Brain microvascular endothelial cell (primary cell): ENCODE measurements around the gene C4orf46.

Experiments
- DNase-seq: peaks from one replicate; pipeline ENCODE4 v3.0.0-alpha.2; 2020
- H3K27ac ChIP-seq: fragments of 250-450 bp; sonication (Bioruptor Pico); 2 replicates; pipeline ENCODE4 v1.5.1; 2020; ENCODE audit warnings: mild to moderate bottlenecking, moderate library complexity
- H3K27me3 ChIP-seq: fragments of 250-450 bp; sonication (Bioruptor Pico); replicated peaks from 2 replicates; pipeline ENCODE4 v1.5.1; 2020; ENCODE audit warnings: mild to moderate bottlenecking
- H3K36me3 ChIP-seq: fragments of 250-450 bp; sonication (Bioruptor Pico); replicated peaks from 2 replicates; pipeline ENCODE4 v1.5.1; 2020; ENCODE audit warnings: mild to moderate bottlenecking
- H3K4me3 ChIP-seq: 2 replicates; pipeline ENCODE4 v1.5.1; 2011; ENCODE audit warnings: low read depth, mild to moderate bottlenecking, control low read depth, low read length, moderate library complexity
- in situ Hi-C: cut with HindIII; loops from 2 replicates; pipeline ENCODE4 v1.10.0; 2017; ENCODE audit warnings: low sequenced_read_pairs, low pct_ligation_motif_present
- TF ChIP-seq, protein P1 (sequence below): IDR thresholded peaks from 2 replicates; pipeline ENCODE4 v1.5.1; 2011; ENCODE audit warnings: low read depth, mild to moderate bottlenecking, moderate library complexity, low read length, control low read depth, inconsistent platforms; ENCODE audit errors: missing control alignments

The C4orf46 gene

DNA sequence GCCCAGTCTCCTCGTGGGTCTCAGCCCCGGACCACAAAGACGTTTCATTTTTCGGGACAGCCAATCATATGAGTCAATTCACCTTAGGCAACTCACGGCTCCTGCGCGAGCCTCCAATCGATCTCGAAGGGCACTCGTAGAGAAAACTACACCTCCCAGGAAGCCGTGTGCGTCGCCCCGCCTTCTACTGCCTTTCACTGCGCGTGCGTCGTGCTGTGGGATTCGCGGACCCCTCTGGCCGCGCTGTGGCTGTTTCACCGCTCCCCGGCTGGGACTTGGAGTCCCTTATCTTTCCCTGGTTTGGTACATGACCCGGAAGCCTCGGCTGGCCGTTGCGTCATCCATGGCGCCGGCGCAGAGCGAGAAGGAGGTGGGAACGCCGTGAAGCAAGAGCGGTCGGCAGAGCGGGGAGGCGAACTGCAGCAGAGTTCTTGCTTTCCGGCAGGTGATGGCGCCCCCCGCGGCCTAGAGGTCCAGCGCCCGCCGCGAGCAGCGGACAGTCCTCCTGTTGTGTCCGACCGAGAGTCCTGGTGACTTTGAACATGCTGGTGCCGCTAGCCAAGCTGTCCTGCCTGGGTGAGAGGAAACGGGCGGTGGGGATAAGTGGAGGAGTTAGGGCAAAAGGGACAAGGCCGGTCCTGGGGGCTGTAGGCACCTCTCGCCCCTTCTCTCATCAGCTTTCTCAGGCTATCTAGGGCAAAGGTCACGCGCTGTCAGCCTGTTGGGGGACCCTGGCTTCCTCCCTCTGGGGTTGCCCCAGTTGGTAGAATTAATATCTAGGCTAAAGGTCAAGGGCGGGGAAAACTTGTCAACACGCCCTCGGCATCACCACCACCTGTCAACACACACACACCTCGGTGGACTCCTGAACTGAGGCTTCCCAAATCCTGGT, 474 bp upstream of the C4orf46 start, which contains the start of gene ETFDH:
Gene ETFDH, plus strand, starts transcription at position 382 of the 892 bp plus-strand sequence. Its CDS starts 161 bp downstream, at position 543.
- Histone ChIP-seq H3K27me3 (no peaks in the 10 kb centered on the region), H3K36me3 (no peaks in the 10 kb centered on the region), H3K27ac (peak within 1 kb of the TSS; percentile 83), H3K4me3 (peak within 1 kb of the TSS; percentile 91)
- TF ChIP-seq, protein P1, sequence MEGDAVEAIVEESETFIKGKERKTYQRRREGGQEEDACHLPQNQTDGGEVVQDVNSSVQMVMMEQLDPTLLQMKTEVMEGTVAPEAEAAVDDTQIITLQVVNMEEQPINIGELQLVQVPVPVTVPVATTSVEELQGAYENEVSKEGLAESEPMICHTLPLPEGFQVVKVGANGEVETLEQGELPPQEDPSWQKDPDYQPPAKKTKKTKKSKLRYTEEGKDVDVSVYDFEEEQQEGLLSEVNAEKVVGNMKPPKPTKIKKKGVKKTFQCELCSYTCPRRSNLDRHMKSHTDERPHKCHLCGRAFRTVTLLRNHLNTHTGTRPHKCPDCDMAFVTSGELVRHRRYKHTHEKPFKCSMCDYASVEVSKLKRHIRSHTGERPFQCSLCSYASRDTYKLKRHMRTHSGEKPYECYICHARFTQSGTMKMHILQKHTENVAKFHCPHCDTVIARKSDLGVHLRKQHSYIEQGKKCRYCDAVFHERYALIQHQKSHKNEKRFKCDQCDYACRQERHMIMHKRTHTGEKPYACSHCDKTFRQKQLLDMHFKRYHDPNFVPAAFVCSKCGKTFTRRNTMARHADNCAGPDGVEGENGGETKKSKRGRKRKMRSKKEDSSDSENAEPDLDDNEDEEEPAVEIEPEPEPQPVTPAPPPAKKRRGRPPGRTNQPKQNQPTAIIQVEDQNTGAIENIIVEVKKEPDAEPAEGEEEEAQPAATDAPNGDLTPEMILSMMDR = peak; percentile 79
- in situ Hi-C loops = no loop called here
- DNase-seq = peak; percentile 99

DNA sequence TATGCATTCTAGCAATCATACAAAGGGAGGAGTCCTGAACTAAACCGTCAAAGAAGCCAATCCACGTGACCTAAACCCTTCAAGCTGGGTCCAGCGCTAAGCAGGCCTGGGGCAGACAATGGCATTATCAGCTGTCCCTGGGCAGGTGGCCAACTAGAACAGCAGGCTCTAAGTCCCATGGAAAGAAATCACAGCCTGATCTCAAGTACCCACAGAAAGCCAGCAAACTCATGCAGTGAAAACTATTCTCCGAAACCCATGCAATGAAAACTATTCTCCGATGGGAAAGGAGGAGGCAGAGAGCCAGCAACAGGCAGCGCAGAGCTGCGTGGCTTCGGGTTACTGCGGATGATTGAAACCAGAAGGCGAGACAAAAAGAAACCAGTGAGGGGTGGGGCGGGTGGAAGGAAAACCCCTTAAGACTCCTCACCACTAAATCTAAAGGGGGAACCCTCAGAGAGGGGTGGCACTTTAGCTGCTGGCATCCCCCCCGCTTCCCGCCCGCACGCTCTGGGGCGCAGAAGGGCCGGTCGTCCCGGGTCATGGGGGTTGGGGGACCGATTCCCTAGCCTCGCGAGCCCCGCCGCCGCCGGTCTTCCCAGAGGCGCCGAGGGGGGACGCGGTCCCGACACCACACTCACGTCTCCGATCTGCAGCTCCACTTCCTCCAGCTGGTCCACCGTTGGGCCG, 567 bp downstream of the C4orf46 start:
- Histone ChIP-seq H3K36me3 (no peaks in the 10 kb centered on the region), H3K27ac (peak overlapping the region; percentile 83), H3K4me3 (peak overlapping the region; percentile 91), H3K27me3 (no peaks in the 10 kb centered on the region)
- TF ChIP-seq, protein P1 = no peak
- peak; percentile 70 for DNase-seq
- in situ Hi-C loops = no loop called here

DNA sequence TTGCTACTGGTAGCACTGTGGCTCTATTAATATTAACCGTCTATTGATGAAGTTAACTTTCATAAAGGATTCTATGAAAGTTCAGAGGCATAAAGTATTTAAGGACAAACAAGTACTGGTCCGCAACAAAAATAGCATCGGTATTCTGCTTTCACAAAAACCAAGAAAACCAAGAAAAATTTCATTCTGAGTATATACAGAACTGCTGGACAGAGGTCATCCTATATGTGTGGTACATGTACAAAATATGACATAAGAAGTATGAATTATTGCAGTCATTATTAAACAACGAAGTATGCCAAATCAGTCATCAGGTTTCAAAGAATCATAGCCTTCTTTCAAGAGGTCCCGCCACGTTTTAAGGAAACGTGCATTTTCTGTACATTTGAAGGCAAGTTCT, 2.4 kb downstream of the C4orf46 start:
- Histone ChIP-seq H3K27ac (no peak overlapping the region), H3K36me3 (no peaks in the 10 kb centered on the region), H3K4me3 (no peak overlapping the region), H3K27me3 (no peaks in the 10 kb centered on the region)
- in situ Hi-C loops = no loop called here
- no peak for DNase-seq
- TF ChIP-seq, protein P1 = no peak

DNA sequence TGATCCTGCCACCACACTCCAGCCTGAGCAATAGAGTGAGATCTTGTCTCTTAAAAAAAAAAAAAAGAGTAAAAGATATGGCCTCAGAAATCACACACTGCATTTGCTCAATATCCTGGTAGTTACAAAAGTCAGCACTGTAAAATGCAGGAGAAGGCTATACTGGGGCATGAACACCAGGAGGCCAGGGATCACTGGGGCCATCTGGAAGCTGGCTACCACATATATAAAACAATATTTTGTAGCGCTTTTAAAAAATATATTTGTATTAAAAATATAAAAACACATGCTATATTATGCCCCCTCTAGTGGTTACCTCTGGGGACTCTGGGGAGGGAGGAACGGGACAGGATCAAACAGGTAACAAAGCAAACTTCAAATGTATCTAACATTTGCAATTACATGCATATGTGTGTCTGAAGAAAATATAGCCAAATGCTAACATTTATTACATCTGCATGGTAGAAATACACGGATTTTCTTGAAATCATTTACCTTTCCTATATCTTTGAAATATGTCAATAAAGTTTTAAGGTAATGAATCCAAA, 4.0 kb downstream of the C4orf46 start:
- Histone ChIP-seq H3K27me3 (no peaks in the 10 kb centered on the region), H3K27ac (no peak overlapping the region), H3K36me3 (no peaks in the 10 kb centered on the region), H3K4me3 (no peak overlapping the region)
- in situ Hi-C loops = no loop called here
- DNase-seq = peak; percentile 16
- TF ChIP-seq, protein P1 = peak; percentile 77

DNA sequence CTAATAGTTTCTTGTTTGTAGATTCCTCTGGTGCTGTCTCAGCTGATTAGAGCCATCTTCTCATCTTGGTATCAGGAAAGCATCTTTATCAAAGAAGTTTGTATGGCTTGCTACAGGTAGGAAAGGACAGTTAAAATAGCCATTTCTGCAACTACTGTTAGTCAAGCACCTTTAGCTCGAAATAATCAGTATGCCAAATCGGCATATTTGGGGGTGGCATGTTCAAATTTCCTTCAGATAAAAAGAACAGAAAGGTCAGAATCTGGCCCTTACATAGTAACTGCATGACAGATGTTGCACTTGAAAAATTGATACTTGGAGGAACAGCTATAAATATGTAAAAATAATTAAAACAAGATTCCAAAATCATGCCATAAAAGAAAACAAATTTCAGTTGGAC, 4.8 kb downstream of the C4orf46 start:
- Histone ChIP-seq H3K4me3 (no peak overlapping the region), H3K27ac (no peak overlapping the region), H3K36me3 (no peaks in the 10 kb centered on the region), H3K27me3 (no peaks in the 10 kb centered on the region)
- TF ChIP-seq, protein P1 = no peak
- no peak for DNase-seq
- in situ Hi-C loops = no loop called here
